ENCODE data around the gene FAM3A. TPM values are rescaled to one million over a fixed set of nuclear protein-coding genes. Genes with fewer than 3 reads are reported as not detected.

Gene FAM3A
- total RNA-seq, 6 experiments from 2014 or later: 56.9 to 67.8 (median 59.4) TPM

GRCh38 chrX:154534526-154535322 lies 18.7 kb upstream of the FAM3A start:
- H3K36me3 Mint-ChIP-seq (ENCODE audit: low read depth): peaks cover 5% of the 10 kb centered on the region; the same call in 1 of the 2 replicates
- H3K4me1 Mint-ChIP-seq (ENCODE audit: low read depth): peaks cover 4% of the 10 kb centered on the region; the same call in 1 of the 2 replicates
- peak; percentile 67 for DNase-seq
- H3K4me3 Mint-ChIP-seq: no peak overlapping the region
- H3K27ac Mint-ChIP-seq: no peak overlapping the region; the same call in 1 of the 2 replicates
- H3K27me3 Mint-ChIP-seq (ENCODE audit: insufficient read depth): peaks cover 3% of the 10 kb centered on the region
- H3K9me3 Mint-ChIP-seq: no peaks in the 10 kb centered on the region
- peak; percentile 93 for TF ChIP-seq CTCF (IDR thresholded peaks at IDR 0.05)

GRCh38 chrX:154532690-154533089 lies 16.7 kb upstream of the FAM3A start:
- H3K27ac Mint-ChIP-seq: no peak overlapping the region
- H3K4me1 Mint-ChIP-seq (ENCODE audit: low read depth): peaks cover under 1% of the 10 kb centered on the region; the same call in 1 of the 2 replicates
- no peaks in the 10 kb centered on the region for H3K36me3 Mint-ChIP-seq (ENCODE audit: low read depth)
- DNase-seq: no peak
- H3K9me3 Mint-ChIP-seq: no peaks in the 10 kb centered on the region
- no peak overlapping the region for H3K4me3 Mint-ChIP-seq
- no peak for TF ChIP-seq CTCF (IDR thresholded peaks at IDR 0.05)
- peaks cover 3% of the 10 kb centered on the region for H3K27me3 Mint-ChIP-seq (ENCODE audit: insufficient read depth)

GRCh38 chrX:154531626-154532025 lies 15.6 kb upstream of the FAM3A start:
- no peak for DNase-seq
- Mint-ChIP-seq H3K9me3 (no peaks in the 10 kb centered on the region), H3K36me3 (ENCODE audit: low read depth) (no peaks in the 10 kb centered on the region), H3K27me3 (ENCODE audit: insufficient read depth) (peaks cover 3% of the 10 kb centered on the region), H3K27ac (no peak overlapping the region), H3K4me1 (ENCODE audit: low read depth) (peaks cover 11% of the 10 kb centered on the region), H3K4me3 (no peak overlapping the region)
- TF ChIP-seq CTCF (IDR thresholded peaks at IDR 0.05): no peak

- Mint-ChIP-seq H3K4me3 (no peak overlapping the region), H3K36me3 (ENCODE audit: low read depth) (no peaks in the 10 kb centered on the region), H3K27me3 (ENCODE audit: insufficient read depth) (peaks cover 3% of the 10 kb centered on the region; the same call in 1 of the 2 replicates), H3K27ac (no peak overlapping the region; the same call in 1 of the 2 replicates), H3K9me3 (no peaks in the 10 kb centered on the region), H3K4me1 (ENCODE audit: low read depth) (peaks cover 17% of the 10 kb centered on the region)
- no peak for DNase-seq
- TF ChIP-seq CTCF (IDR thresholded peaks at IDR 0.05): no peak
Observed at GRCh38 chrX:154530286-154530685, 14.3 kb upstream of the FAM3A start.

- H3K27ac Mint-ChIP-seq: no peak overlapping the region
- H3K9me3 Mint-ChIP-seq: no peaks in the 10 kb centered on the region
- H3K4me1 Mint-ChIP-seq (ENCODE audit: low read depth): peaks cover 17% of the 10 kb centered on the region
- no peak for TF ChIP-seq CTCF (IDR thresholded peaks at IDR 0.05)
- no peak overlapping the region for H3K4me3 Mint-ChIP-seq
- peaks cover 3% of the 10 kb centered on the region; the same call in 1 of the 2 replicates for H3K27me3 Mint-ChIP-seq (ENCODE audit: insufficient read depth)
- DNase-seq: peak; percentile 21
- H3K36me3 Mint-ChIP-seq (ENCODE audit: low read depth): no peaks in the 10 kb centered on the region
Observed at GRCh38 chrX:154529206-154529612, 13.2 kb upstream of the FAM3A start.

Measured in HFFc6 (cell line).